OCI-LY7 (cell line): ENCODE results near the gene ITIH3. TPM values are rescaled to one million over a fixed set of nuclear protein-coding genes. Genes with fewer than 3 reads are reported as not detected.

Source experiments
- BruUV-seq: library from RNA; stranded (reverse); fragments of 400-500 nt; replicated peaks from 2 replicates; lab custom pipeline; 2021; lab: Mats Ljungman, UMichigan
- CTCF ChIA-PET: fragments of 300-600 bp; sonication (Branson Sonifier 250); formaldehyde crosslinking; loops from one replicate; lab custom pipeline; 2022; ENCODE audit warnings: antibody characterized with exemption; ENCODE audit not compliant: unreplicated experiment; lab: Charles Lee
- POLR2A ChIA-PET: fragments of 300-600 bp; sonication (Branson Sonifier 250); formaldehyde crosslinking; loops from one replicate; lab custom pipeline; 2022; ENCODE audit warnings: antibody characterized with exemption; lab: Charles Lee
- DNase-seq: peaks from one replicate; pipeline ENCODE4 v3.0.0-alpha.2; 2015; ENCODE audit warnings: low spot score
- H2AFZ ChIP-seq: fragments of 200-600 bp; sonication (generic), shearing (Covaris generic); 2 replicates; pipeline ENCODE4 v1.6.1; 2014; ENCODE audit warnings: mild to moderate bottlenecking, antibody characterized with exemption, low read length, moderate library complexity
- H3K27ac ChIP-seq: fragments of 200-600 bp; sonication (generic); 2 replicates; pipeline ENCODE4 v1.5.1; 2014; ENCODE audit warnings: mixed run types, low read depth, mild to moderate bottlenecking, moderate library complexity, low read length, inconsistent platforms; ENCODE audit not compliant: poor library complexity, severe bottlenecking
- H3K36me3 ChIP-seq: fragments of 200-600 bp; sonication (generic); 2 replicates; pipeline ENCODE4 v1.6.1; 2014; ENCODE audit warnings: mild to moderate bottlenecking, antibody characterized with exemption, low read length, moderate library complexity, mixed read lengths; ENCODE audit not compliant: insufficient read depth
- H3K4me1 ChIP-seq: fragments of 200-600 bp; sonication (generic); 2 replicates; pipeline ENCODE4 v1.5.1; 2014; ENCODE audit warnings: mild to moderate bottlenecking, low read length; ENCODE audit not compliant: insufficient read depth, poor library complexity, severe bottlenecking
- H3K4me2 ChIP-seq: fragments of 200-600 bp; sonication (generic); 2 replicates; pipeline ENCODE4 v1.6.1; 2014; ENCODE audit warnings: mild to moderate bottlenecking, low read length
- H3K4me3 ChIP-seq: fragments of 200-600 bp; sonication (generic); 2 replicates; pipeline ENCODE4 v1.5.1; 2014; ENCODE audit warnings: mild to moderate bottlenecking, low read depth, low read length; ENCODE audit not compliant: poor library complexity, severe bottlenecking
- H3K79me2 ChIP-seq: fragments of 200-600 bp; sonication (generic); 2 replicates; pipeline ENCODE4 v1.6.1; 2016; ENCODE audit warnings: low read depth, mild to moderate bottlenecking, low read length, moderate library complexity, mixed read lengths; ENCODE audit not compliant: insufficient read depth
- H3K9me2 ChIP-seq: fragments of 200-600 bp; sonication (generic); 2 replicates; pipeline ENCODE4 v1.6.1; 2016; ENCODE audit warnings: mild to moderate bottlenecking, low read length, mixed read lengths; ENCODE audit not compliant: insufficient read depth
- H3K9me3 ChIP-seq: fragments of 200-600 bp; sonication (generic); 2 replicates; pipeline ENCODE4 v1.6.1; 2014; ENCODE audit warnings: mild to moderate bottlenecking, mixed run types, low read length, mixed read lengths
- H4K20me1 ChIP-seq: fragments of 200-600 bp; sonication (generic); 2 replicates; pipeline ENCODE4 v1.6.1; 2014; ENCODE audit warnings: mild to moderate bottlenecking, antibody characterized with exemption, low read length, moderate library complexity, mixed read lengths; ENCODE audit not compliant: insufficient read depth
- CTCF ChIP-seq: fragments of 200-600 bp; sonication (generic); conservative IDR thresholded peaks from 2 replicates; pipeline ENCODE4 v1.5.1; 2014; ENCODE audit warnings: mild to moderate bottlenecking, antibody characterized with exemption, low read length, moderate library complexity, mixed read lengths
- EZH2phosphoT487 ChIP-seq: fragments of 200-600 bp; sonication (generic); IDR thresholded peaks from 2 replicates; pipeline ENCODE4 v1.6.1; 2018; ENCODE audit warnings: low read depth, borderline replicate concordance, mild to moderate bottlenecking, mixed run types, antibody characterized with exemption, low read length, moderate library complexity, mixed read lengths
- intact Hi-C: fragments of 100-400 bp; cut with micrococcal nuclease; formaldehyde crosslinking; loops from one replicate; pipeline ENCODE4 v1.10.0; 2022; ENCODE audit not compliant: unreplicated experiment
- total RNA-seq, 2 experiments: library from RNA; depleted of rRNA in 1 of 2; stranded (reverse); fragments of >200 nt in 1 of 2; shearing (Covaris generic) in 1 of 2; gene quantifications; 2 replicates each; pipeline ENCODE4 v1.2.3, GENCODE V29; 2014 to 2022

ITIH3 gene
- total RNA-seq, 2 experiments from 2014 or later = not detected

DNA sequence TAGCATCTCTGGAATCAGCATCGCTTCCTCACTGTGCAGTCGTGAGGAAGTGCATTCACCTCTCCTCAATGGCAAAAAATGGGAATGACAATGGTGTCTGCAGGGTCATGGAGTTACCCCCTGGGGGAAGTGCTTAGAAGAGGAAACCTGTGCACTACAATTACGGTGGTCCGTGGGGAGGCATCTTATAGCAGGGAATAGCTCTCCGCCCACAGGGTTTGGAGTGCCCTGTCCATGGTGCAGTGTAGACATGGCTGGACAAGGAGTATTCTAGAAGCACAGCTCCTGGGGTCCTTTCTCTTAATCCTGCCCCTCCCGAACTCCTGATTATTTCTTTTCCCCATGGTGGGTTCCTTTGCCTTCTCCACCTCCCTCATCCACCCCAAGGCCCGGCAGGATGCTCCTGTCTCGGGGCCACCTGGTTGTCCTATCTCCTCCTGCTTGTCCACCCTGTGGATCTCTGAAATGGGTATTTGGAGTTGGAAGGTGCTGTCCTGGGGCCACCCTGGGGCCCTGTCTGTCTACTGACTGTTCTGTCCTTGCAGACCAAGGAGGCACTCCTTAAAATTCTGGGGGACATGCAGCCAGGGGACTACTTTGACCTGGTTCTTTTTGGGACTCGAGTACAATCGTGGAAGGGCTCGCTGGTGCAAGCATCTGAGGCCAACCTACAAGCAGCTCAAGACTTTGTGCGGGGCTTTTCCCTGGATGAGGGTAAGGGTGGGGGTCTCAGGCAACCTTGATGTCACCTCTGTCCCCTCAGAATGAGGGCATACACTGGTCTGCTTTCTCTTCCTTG, 12.0 kb upstream of the ITIH3 start:
- Histone ChIP-seq H4K20me1 (no peaks in the 10 kb centered on the region), H3K4me3 (no peak overlapping the region), H3K79me2 (no peaks in the 10 kb centered on the region), H3K36me3 (no peaks in the 10 kb centered on the region), H3K9me2 (no peaks in the 10 kb centered on the region), H3K27ac (no peak overlapping the region), H3K4me2 (no peak overlapping the region), H3K9me3 (no peaks in the 10 kb centered on the region), H2AFZ (no peak overlapping the region), H3K4me1 (peaks cover 5% of the 10 kb centered on the region)
- no peak for DNase-seq
- CTCF ChIA-PET = interaction anchor here (1.0 kb wide), 1 partner anchor 18 kb away, joined by 3 read pairs; no protein-coding TSS in a partner anchor
- no TSS peak for BruUV-seq
- intact Hi-C loops = no loop called here
- no peak for TF ChIP-seq CTCF
- no peak for TF ChIP-seq EZH2phosphoT487
- POLR2A ChIA-PET = no interaction called here

GRCh38 chr3:52783211-52783555, 11.4 kb upstream of the ITIH3 start:
- CTCF ChIA-PET = interaction anchor here (0.6 to 1.0 kb wide), 2 partner anchors 18 to 263 kb away, joined by 3 to 4 read pairs; partner anchors contain the start of gene SFMBT1
- no peak for DNase-seq
- BruUV-seq = no TSS peak
- H3K9me2 ChIP-seq = no peaks in the 10 kb centered on the region
- no peaks in the 10 kb centered on the region for H3K79me2 ChIP-seq
- no peak overlapping the region for H3K4me3 ChIP-seq
- no peak for TF ChIP-seq EZH2phosphoT487
- TF ChIP-seq CTCF = no peak
- H3K27ac ChIP-seq = no peak overlapping the region
- POLR2A ChIA-PET = no interaction called here
- no peaks in the 10 kb centered on the region for H4K20me1 ChIP-seq
- H3K9me3 ChIP-seq = no peaks in the 10 kb centered on the region
- H3K4me1 ChIP-seq = peaks cover 5% of the 10 kb centered on the region
- intact Hi-C loops = no loop called here
- no peaks in the 10 kb centered on the region for H3K36me3 ChIP-seq
- H3K4me2 ChIP-seq = no peak overlapping the region
- no peak overlapping the region for H2AFZ ChIP-seq

DNA sequence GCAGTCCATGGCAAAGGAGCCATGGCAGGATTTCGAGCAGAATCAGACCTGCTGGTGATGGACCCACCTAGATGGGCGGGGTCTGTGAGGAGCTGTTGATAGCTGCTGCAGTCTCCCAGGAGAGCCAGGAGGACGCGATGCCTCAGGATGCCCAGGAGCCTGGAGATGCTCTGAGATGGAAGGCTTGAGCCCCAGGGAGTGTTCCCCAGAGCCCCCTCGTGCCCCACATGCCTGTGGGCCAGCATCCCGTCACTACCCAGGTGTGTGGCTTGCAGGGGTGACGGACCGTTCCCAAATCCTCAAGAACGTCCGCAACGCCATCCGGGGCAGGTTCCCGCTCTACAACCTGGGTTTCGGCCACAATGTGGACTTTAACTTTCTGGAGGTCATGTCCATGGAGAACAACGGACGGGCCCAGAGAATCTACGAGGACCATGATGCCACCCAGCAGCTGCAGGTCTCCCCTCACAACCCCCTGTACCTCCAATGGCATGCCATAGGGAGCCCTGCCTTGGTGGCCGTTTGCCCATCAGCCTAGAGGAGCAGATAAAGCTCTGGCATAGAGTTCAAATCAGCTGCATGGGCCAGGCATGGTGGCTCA, 10.5 kb upstream of the ITIH3 start:
- DNase-seq = no peak
- intact Hi-C loops = no loop called here
- ChIA-PET CTCF (no interaction called here), POLR2A (no interaction called here)
- Histone ChIP-seq H3K9me3 (no peaks in the 10 kb centered on the region), H3K9me2 (no peaks in the 10 kb centered on the region), H3K27ac (no peak overlapping the region), H3K36me3 (no peaks in the 10 kb centered on the region), H2AFZ (no peak overlapping the region), H4K20me1 (no peaks in the 10 kb centered on the region), H3K4me1 (peaks cover 5% of the 10 kb centered on the region), H3K4me3 (no peak overlapping the region), H3K4me2 (no peak overlapping the region), H3K79me2 (no peaks in the 10 kb centered on the region)
- TF ChIP-seq CTCF (no peak), EZH2phosphoT487 (no peak)
- no TSS peak for BruUV-seq
